K562 (cell line): ENCODE results near the gene SIDT1.

Experiments used
- CBX3 ChIP-seq, 2 experiments: IDR thresholded peaks; 1 replicate in 1 of 2; 2 replicates in 1 of 2; pipeline ENCODE4 v1.6.1; 2012; ENCODE audit warnings: inconsistent platforms in 2 of 2, low read length in 2 of 2, borderline replicate concordance in 1 of 2, control low read depth in 1 of 2
- ZBTB7A ChIP-seq: IDR thresholded peaks from 2 replicates; pipeline ENCODE4 v1.6.1; 2011; ENCODE audit warnings: low read depth, mild to moderate bottlenecking, low read length, moderate library complexity, borderline replicate concordance; ENCODE audit not compliant: control insufficient read depth
- ZFX ChIP-seq: sonication (generic); formaldehyde crosslinking; IDR thresholded peaks from 2 replicates; pipeline ENCODE4 v1.8.0; 2022; ENCODE audit warnings: mild to moderate bottlenecking, missing genetic modification reagents, moderate library complexity
- ZNF384 ChIP-seq: IDR thresholded peaks from 2 replicates; pipeline ENCODE4 v1.6.1; 2012; ENCODE audit warnings: low read depth, low read length, improper control_type of control experiment
- TF ChIP-seq, protein P1 (sequence below), 3 experiments: IDR thresholded peaks in 2 of 3; conservative IDR thresholded peaks in 1 of 3; 2 replicates each; pipeline ENCODE4 v1.5.1; 2011 to 2012; ENCODE audit warnings: low read length in 3 of 3, mild to moderate bottlenecking in 3 of 3, control low read depth in 2 of 3, improper control_type of control experiment in 1 of 3, inconsistent platforms in 1 of 3, low read depth in 1 of 3, mixed read lengths in 1 of 3, moderate library complexity in 1 of 3; ENCODE audit not compliant: insufficient read depth in 2 of 3
- TF ChIP-seq, protein P2 (sequence below): sonication (generic); formaldehyde crosslinking; IDR thresholded peaks from 2 replicates; pipeline ENCODE4 v1.8.1; 2023; ENCODE audit warnings: mild to moderate bottlenecking, missing genetic modification reagents

DNA sequence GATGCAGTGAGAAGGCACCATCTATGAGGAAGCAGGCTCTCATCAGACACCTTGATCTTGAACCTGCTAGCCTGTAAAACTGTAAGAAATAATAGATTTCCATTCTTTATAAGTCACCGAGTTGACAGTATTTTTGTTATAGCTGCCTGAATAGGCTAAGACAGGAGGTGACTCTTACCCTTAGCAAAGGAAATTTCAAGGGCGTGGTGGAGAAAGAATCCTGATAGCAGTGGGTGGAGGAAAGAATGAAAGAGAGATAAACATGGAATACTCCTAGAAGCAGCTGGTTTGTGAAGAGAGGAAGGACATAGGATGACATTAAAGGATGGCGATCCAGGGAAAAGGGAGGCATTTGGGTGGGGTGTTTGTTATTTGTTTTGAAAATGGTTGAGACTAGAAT lies 41.4 kb downstream of the SIDT1 start:
- TF ChIP-seq, protein P1, sequence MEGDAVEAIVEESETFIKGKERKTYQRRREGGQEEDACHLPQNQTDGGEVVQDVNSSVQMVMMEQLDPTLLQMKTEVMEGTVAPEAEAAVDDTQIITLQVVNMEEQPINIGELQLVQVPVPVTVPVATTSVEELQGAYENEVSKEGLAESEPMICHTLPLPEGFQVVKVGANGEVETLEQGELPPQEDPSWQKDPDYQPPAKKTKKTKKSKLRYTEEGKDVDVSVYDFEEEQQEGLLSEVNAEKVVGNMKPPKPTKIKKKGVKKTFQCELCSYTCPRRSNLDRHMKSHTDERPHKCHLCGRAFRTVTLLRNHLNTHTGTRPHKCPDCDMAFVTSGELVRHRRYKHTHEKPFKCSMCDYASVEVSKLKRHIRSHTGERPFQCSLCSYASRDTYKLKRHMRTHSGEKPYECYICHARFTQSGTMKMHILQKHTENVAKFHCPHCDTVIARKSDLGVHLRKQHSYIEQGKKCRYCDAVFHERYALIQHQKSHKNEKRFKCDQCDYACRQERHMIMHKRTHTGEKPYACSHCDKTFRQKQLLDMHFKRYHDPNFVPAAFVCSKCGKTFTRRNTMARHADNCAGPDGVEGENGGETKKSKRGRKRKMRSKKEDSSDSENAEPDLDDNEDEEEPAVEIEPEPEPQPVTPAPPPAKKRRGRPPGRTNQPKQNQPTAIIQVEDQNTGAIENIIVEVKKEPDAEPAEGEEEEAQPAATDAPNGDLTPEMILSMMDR (IDR thresholded peaks at IDR 0.05 in 2 of 3, conservative IDR thresholded peaks at IDR 0.05 in 1 of 3; ENCODE audit: insufficient read depth in 2 of 3, low read depth in 1 of 3, low read length in 3 of 3), result no peak
- TF ChIP-seq ZFX (CRISPR knock-in tag), result no peak
- TF ChIP-seq ZNF384, result no peak
- no peak for TF ChIP-seq ZBTB7A
- no peak for TF ChIP-seq CBX3 (IDR thresholded peaks at IDR 0.05; ENCODE audit: borderline replicate concordance in 1 of 2, low read length in 2 of 2)
- TF ChIP-seq, protein P2, sequence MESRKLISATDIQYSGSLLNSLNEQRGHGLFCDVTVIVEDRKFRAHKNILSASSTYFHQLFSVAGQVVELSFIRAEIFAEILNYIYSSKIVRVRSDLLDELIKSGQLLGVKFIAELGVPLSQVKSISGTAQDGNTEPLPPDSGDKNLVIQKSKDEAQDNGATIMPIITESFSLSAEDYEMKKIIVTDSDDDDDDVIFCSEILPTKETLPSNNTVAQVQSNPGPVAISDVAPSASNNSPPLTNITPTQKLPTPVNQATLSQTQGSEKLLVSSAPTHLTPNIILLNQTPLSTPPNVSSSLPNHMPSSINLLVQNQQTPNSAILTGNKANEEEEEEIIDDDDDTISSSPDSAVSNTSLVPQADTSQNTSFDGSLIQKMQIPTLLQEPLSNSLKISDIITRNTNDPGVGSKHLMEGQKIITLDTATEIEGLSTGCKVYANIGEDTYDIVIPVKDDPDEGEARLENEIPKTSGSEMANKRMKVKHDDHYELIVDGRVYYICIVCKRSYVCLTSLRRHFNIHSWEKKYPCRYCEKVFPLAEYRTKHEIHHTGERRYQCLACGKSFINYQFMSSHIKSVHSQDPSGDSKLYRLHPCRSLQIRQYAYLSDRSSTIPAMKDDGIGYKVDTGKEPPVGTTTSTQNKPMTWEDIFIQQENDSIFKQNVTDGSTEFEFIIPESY (CRISPR knock-in tag), result no peak
